Activated T-cell treated with anti-CD3 and anti-CD28 coated beads for 48 hours (primary cell): Measurements from ENCODE around the gene COPZ1.

Experiments used
- DNase-seq: peaks from one replicate; pipeline ENCODE4 v3.0.0-alpha.2; 2020; ENCODE audit warnings: low read depth

Gene COPZ1

GRCh38 chr12:54358945-54359761, 34.2 kb downstream of the COPZ1 start:
- DNase-seq: peak; percentile 83

DNA sequence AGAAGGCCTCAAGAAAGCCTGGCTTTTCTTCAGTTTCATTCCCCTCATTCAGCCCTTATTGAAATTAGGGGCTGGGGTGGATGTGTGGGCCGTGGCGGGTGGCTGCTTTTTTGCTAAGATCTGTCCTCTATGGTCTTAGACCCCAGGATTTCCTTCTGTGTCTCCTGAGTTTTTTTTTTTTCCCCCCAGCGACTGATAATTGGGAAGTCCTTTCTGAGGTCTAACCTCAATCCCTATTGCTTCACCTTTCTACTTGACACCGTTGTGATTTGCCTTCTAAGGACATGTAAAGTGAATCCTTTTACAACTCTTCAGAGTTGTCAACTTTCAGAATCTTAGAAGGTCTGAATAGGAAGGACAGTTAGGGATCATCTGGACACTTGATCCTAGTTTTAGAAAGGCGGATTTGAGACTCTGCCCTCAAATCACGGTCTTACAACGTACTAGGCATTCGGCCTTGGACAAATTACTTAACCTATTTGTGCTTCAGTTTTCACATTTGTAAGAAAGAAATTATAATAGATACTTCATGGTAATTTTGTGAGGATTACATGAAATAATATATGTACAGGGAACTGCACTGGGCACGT, 34.9 kb downstream of the COPZ1 start:
- DNase-seq: no peak

- peak; percentile 48 for DNase-seq
Measured at GRCh38 chr12:54360717-54361456, 36.0 kb downstream of the COPZ1 start.

DNA sequence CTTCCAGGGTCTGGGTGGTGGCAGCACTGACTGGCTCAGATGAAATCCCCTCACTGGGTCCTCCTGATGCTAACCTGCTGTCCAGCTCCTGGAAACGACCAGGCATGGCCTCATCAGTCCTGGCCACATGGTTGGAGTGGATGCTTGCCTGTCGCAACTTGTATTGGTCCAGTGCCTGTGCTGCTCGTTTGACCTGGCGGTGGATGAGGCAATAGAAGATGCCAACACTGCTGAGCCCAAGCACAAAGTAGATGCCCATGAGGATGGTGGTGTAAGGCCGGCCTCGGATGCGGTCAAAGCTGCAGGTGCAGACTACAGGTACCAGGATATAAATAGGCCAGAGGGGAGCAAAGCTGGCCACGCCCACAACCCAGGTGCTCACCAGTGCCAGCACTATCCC, 38.1 kb downstream of the COPZ1 start:
- no peak for DNase-seq

DNA sequence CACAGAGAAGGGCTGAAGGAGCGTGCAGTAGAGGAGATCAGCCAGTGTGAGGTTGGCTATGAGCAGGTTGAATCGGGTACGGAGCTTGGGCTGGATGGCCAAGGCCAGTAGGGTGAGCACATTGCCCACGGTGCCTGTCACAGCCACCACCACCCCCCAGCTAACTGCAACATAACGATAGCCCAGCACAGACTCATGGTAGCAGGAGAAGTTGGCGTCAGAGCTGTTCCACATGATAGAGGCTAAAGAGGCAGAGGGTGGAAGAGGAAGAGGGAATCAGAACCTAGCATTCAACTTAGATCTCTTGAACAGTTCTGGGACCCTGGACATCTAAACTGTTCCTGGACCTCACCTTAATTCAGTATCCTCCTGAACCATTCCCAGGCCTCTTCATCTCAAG, 38.7 kb downstream of the COPZ1 start:
- DNase-seq: no peak

DNA sequence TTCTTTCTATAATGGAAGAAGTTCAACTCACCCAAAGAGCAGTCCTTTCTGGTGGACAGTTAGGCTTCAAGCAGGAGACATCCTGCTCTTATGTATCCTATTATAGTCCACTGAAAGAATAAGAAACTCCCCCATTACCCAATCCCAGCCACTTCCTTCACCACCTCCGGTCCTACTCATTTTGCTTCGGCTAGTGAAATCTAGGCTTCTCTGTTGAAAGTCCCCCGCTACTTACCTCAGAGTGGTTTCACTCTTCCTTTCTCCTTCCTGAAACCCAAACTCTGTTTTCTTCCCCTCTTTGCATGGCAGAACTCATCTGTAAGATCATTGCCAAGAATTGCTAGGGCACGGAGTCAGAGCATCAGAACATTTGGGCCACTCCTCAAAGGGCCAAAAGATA, 39.5 kb downstream of the COPZ1 start, which contains the start of gene GPR84:
GPR84 (minus strand) TSS at position 74 of the 400 bp plus-strand sequence. CDS start 635 bp downstream, outside the sequence.
- DNase-seq: no peak

DNA sequence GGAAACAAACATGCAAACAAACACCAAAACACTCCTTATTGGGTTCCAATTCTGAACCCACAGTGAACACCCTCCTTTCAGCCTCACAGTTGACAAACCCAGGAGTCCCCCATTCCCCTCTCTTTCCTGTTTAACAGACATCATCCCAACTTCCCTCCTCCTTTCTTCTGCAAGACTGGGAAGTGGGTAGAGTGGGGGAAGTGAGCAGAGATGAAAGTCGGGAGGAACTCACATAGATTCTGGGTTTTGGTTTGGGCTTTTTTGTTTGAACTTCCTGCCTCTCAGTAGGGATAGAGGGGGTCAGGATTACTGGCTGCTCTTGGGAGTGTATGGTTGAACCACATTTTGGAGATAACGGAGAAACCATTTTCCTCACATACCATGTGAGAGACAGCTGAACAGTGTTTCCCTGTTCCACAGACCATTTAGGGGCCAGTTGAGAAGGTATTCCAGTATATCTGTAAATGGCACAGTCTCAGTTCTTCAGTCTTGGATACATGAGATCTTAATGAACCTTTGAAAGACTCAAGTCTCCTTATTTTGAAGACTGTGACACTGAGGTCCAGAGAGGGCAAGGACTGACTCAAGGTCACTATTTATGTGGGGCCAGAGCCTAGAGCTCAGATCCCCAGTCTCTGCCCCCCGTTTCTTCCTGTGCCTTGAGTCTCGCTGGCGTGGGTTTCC, 43.2 kb downstream of the COPZ1 start:
- DNase-seq: no peak

DNA sequence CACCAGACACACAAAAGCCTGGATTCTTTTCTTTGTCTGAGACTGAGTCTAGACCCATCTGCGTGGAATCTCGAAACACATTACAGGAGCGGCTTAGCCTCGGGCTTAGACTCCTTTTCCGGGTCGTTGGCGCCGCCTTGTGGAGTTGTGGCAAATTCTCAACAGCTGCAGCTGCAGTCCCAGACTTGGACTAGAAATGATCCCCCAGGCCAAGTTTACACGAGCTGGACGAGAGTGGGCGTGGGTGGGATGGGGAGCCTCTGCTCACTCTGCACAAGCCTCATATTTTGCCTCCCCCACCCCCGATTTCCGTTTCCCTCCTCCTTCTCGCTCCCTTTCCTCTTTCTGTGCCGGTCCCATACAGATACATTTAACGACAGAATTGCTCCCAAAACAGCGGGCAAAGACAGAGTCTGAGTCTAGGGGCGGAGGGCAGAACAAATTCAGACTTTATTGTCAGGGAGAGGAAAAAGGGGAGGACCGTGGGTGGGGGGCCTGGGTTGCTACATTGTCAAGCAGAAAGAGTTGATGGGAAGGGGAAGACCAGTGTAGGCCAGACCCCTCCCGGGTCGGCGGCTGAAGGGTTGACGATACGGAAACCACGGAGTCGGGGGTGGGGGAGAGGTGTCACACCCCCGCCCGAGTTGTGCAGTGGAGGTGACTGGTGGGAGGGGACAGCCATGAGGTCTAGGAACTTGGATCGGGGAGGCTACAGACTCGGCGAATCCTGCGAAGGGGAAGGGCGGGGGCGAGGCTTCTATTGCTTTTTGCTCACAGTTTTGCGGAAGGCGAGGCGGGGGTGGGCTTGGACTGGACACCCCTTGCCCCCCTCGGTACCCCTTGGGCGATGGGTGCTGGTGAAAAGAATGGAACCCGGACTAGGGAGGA, 44.0 kb downstream of the COPZ1 start:
- DNase-seq: peak; percentile 83

- no peak for DNase-seq
Measured at GRCh38 chr12:54369597-54370131, 44.7 kb downstream of the COPZ1 start.

DNA sequence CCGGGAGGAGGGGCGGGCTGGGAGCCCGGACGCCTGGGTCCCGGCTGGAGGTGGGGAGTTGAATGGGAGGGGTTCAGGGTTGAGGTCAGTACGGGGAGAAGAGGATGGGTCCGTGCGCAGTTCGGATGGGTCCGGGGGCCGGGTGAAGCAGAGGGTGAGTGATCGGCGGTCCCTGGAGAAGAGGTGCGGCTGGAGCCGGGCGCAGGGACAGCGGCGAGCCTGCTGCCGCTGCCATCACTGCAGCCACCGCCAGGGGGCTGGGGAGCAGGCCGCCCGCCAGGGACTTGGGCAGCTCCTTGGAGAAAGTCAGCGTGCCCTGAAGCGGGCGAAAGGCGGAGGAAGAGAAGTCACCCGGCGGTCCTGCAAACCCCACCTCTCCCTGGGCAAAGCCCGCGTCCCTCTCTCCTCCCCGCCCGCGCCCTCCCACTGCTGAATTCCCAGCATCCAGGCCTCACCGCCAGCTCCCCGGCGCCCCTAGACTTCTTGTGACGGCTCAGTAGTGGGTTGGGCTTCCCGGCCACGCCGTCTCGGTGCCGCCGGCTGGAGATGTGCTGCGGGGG, 45.3 kb downstream of the COPZ1 start:
- no peak for DNase-seq

DNA sequence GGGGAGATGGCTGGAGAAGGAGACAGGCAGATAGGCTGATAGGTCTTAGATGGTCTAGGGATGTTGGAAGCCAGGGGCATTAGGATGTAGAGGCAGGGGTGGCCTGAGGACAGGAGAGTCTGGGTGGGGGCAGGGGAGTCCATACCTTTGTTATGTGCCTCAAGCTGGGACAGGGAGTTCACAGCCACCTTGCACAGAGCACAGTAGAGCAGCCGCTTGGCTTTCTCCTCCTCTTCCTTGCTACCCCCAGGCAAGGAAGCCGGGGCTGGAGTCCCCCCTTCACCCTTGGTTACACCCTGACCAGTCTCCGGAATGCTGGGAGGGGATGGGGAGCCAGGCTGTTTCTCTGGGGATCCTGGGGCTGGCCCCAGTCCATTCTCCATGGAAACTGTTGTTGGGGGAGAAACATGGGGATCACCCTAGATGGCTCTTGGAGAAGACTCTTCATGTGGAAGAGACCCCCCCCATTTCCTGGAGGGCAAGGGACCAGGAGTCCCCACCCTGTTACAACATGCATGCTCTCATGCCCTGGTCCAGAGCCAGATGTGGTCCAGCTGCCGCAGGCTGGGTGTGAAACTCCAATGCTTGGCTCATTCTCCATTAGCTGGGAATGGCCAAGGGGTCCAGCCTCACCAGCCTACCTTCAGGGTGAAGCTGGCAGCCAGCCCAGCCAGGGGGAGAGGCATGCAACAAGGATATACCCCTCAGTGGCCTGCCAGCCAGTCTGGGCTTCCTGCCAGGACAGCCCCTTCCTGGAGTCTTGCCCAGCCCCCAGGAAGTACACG, 46.6 kb downstream of the COPZ1 start:
- no peak for DNase-seq

DNA sequence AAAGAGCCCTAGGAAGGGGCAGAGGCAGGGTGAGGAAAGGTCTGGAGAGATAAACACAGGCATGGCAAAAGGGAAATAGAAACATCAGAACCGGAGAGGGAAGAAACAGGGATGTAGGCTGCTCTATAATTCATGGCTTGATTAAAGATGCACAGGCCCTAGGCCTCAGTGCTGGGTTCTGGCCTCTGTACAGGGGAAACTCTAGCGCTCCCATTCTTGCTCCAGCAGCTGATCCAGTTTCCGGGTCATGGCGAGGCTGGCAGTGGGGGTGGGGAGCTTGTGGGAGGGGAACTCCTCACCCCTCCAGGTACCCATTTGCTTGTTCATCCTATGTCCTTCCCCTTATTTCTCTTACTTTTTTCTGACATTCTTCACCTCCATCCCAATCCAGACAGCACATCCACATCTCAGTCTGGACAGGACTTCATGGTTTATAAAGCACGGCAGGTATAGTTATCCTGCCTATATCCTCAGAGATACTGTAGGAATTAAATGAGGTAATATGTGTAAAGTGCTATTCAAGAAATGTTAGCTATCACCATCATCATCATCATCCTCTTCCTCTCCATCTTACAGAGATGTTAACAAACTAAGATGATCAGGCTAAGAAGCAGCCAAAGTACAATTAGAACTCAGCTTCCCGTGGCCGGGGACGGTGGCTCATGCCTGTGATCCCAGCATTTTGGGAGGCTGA, 47.3 kb downstream of the COPZ1 start:
- no peak for DNase-seq

- no peak for DNase-seq
Measured at GRCh38 chr12:54373649-54374561, 49.0 kb downstream of the COPZ1 start.

GRCh38 chr12:54374562-54375258, 49.8 kb downstream of the COPZ1 start:
- no peak for DNase-seq

DNA sequence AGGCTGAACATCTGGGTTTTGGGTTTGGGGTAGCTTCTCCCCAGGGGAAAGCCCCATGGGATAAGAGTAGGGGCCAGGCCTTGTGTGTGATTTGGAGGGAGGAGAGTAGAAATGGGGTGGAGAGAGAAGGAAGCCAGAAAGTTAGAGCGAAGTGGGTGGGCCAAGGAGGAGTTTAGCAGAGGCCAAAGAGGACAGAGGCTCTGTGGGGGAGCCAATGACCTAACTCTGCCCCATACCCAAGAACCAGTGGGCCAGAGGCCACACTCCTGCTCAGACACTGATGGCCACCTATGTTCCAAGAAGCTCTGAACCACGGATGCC, 50.3 kb downstream of the COPZ1 start:
- DNase-seq: no peak

GRCh38 chr12:54376596-54376995, 51.7 kb downstream of the COPZ1 start:
- no peak for DNase-seq

DNA sequence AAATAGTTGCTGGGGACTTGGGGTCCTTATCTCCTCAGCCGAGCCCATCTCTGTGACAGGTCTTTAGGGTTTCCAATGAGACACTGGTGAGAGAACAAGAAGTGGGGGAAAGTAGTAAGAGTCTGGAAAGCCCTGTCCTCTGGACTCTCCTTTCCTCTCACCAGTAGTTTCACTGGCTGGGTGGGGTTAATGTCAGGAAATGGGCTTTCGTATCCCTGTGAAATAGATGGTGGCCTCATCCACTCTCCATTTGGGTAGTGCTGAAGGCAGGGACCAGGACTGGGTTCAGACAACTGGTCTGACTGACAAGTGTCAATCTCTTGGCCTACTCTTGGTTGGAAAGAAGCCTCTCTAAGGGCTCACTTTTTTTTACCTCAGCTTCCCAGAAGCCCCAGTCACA, 52.1 kb downstream of the COPZ1 start:
- no peak for DNase-seq
